ENCODE results near the gene PIK3AP1.
A peak's percentile ranks its signal among the peaks of the same experiment; 100 is the strongest.

Gene PIK3AP1

GRCh38 chr10:96672481-96673175, 47.7 kb downstream of the PIK3AP1 start:
- Histone ChIP-seq H4K20me1 (ENCODE audit: insufficient read depth, low read length) (no peaks in the 10 kb centered on the region), H3K36me3 (ENCODE audit: insufficient read depth, low read length) (peaks cover 5% of the 10 kb centered on the region; the same call in 1 of the 2 replicates), H3K4me1 (ENCODE audit: insufficient read depth, low read length, severe bottlenecking) (peaks cover 98% of the 10 kb centered on the region), H3K9me3 (ENCODE audit: low read length) (no peaks in the 10 kb centered on the region), H2AFZ (ENCODE audit: low read length) (no peak overlapping the region), H3K9ac (ENCODE audit: low read length) (peak overlapping the region; percentile 21; the same call in 1 of the 2 replicates), H3K9me2 (ENCODE audit: low read depth, low read length) (no peaks in the 10 kb centered on the region), H3K27me3 (ENCODE audit: insufficient read depth, low read length) (no peaks in the 10 kb centered on the region), H3K4me2 (ENCODE audit: low read length) (peak overlapping the region; percentile 71), H3K79me2 (ENCODE audit: insufficient read depth, low read length) (peaks cover 63% of the 10 kb centered on the region), H3F3A (ENCODE audit: insufficient read depth, low read length) (no peaks in the 10 kb centered on the region), H3K4me3 (ENCODE audit: low read depth, low read length, poor library complexity, severe bottlenecking) (peak overlapping the region; percentile 39), H3K27ac (ENCODE audit: low read depth, low read length, poor library complexity, severe bottlenecking) (peak overlapping the region; percentile 89)
- TF ChIP-seq CTCF (IDR thresholded peaks at IDR 0.05; ENCODE audit: low read length): no peak
- TF ChIP-seq EZH2 (IDR thresholded peaks at IDR 0.05; ENCODE audit: borderline replicate concordance, low read length): no peak

- H4K20me1 ChIP-seq (ENCODE audit: insufficient read depth, low read length): no peaks in the 10 kb centered on the region
- peaks cover 97% of the 10 kb centered on the region for H3K4me1 ChIP-seq (ENCODE audit: insufficient read depth, low read length, severe bottlenecking)
- no peaks in the 10 kb centered on the region for H3K9me2 ChIP-seq (ENCODE audit: low read depth, low read length)
- peaks cover 70% of the 10 kb centered on the region for H3K79me2 ChIP-seq (ENCODE audit: insufficient read depth, low read length)
- H3K27me3 ChIP-seq (ENCODE audit: insufficient read depth, low read length): no peaks in the 10 kb centered on the region
- no peaks in the 10 kb centered on the region for H3F3A ChIP-seq (ENCODE audit: insufficient read depth, low read length)
- H3K4me2 ChIP-seq (ENCODE audit: low read length): no peak overlapping the region; the same call in 1 of the 2 replicates
- no peak overlapping the region for H3K9ac ChIP-seq (ENCODE audit: low read length)
- H3K4me3 ChIP-seq (ENCODE audit: low read depth, low read length, poor library complexity, severe bottlenecking): no peak overlapping the region
- peaks cover 5% of the 10 kb centered on the region; the same call in 1 of the 2 replicates for H3K36me3 ChIP-seq (ENCODE audit: insufficient read depth, low read length)
- no peak overlapping the region for H3K27ac ChIP-seq (ENCODE audit: low read depth, low read length, poor library complexity, severe bottlenecking)
- TF ChIP-seq CTCF (IDR thresholded peaks at IDR 0.05; ENCODE audit: low read length): no peak
- no peak for TF ChIP-seq EZH2 (IDR thresholded peaks at IDR 0.05; ENCODE audit: borderline replicate concordance, low read length)
- no peaks in the 10 kb centered on the region for H3K9me3 ChIP-seq (ENCODE audit: low read length)
- no peak overlapping the region for H2AFZ ChIP-seq (ENCODE audit: low read length)
Measured at GRCh38 chr10:96671211-96671890, 49.0 kb downstream of the PIK3AP1 start.

- H3K9me2 ChIP-seq (ENCODE audit: low read depth, low read length): no peaks in the 10 kb centered on the region
- no peaks in the 10 kb centered on the region for H3F3A ChIP-seq (ENCODE audit: insufficient read depth, low read length)
- H4K20me1 ChIP-seq (ENCODE audit: insufficient read depth, low read length): no peaks in the 10 kb centered on the region
- no peak for TF ChIP-seq EZH2 (IDR thresholded peaks at IDR 0.05; ENCODE audit: borderline replicate concordance, low read length)
- no peak for TF ChIP-seq CTCF (IDR thresholded peaks at IDR 0.05; ENCODE audit: low read length)
- no peak overlapping the region for H2AFZ ChIP-seq (ENCODE audit: low read length)
- H3K4me2 ChIP-seq (ENCODE audit: low read length): no peak overlapping the region; the same call in 1 of the 2 replicates
- peaks cover 92% of the 10 kb centered on the region for H3K4me1 ChIP-seq (ENCODE audit: insufficient read depth, low read length, severe bottlenecking)
- peaks cover 5% of the 10 kb centered on the region; the same call in 1 of the 2 replicates for H3K36me3 ChIP-seq (ENCODE audit: insufficient read depth, low read length)
- no peaks in the 10 kb centered on the region for H3K9me3 ChIP-seq (ENCODE audit: low read length)
- H3K27ac ChIP-seq (ENCODE audit: low read depth, low read length, poor library complexity, severe bottlenecking): no peak overlapping the region
- no peak overlapping the region for H3K4me3 ChIP-seq (ENCODE audit: low read depth, low read length, poor library complexity, severe bottlenecking)
- no peaks in the 10 kb centered on the region for H3K27me3 ChIP-seq (ENCODE audit: insufficient read depth, low read length)
- H3K9ac ChIP-seq (ENCODE audit: low read length): no peak overlapping the region
- H3K79me2 ChIP-seq (ENCODE audit: insufficient read depth, low read length): peaks cover 66% of the 10 kb centered on the region
Measured at GRCh38 chr10:96670786-96671185, 49.5 kb downstream of the PIK3AP1 start.
